Skin of body (tissue), 2 donors: ENCODE results near the gene DRD4. TPM values are rescaled to one million over a fixed set of nuclear protein-coding genes. Genes with fewer than 3 reads are reported as not detected.

Source experiments
- DNase-seq: peaks from one replicate; lab custom pipeline; 2025; lab: John Stamatoyannopoulos, UW
- total RNA-seq: library from RNA; depleted of rRNA; stranded (reverse); fragments of >200 nt; gene quantifications from one replicate; pipeline ENCODE4 v1.2.3, GENCODE V29; 2014

Gene DRD4
- not detected for total RNA-seq

GRCh38 chr11:636511-637332 lies at the start of gene DRD4:
Gene DRD4, plus strand, starts transcription at chr11:637269. Its CDS starts 36 bp downstream, at chr11:637305.
- DNase-seq: no peak

- no peak for DNase-seq
These were observed 49.5 kb upstream of the DRD4 start for GRCh38 chr11:587546-587945.

GRCh38 chr11:587978-588380 lies 49.1 kb upstream of the DRD4 start:
- no peak for DNase-seq

- no peak for DNase-seq
These were observed 47.3 kb upstream of the DRD4 start for GRCh38 chr11:589798-590197.

- DNase-seq: no peak
These were observed 46.1 kb upstream of the DRD4 start for GRCh38 chr11:590997-591396.

GRCh38 chr11:592501-592900 lies 44.6 kb upstream of the DRD4 start:
- DNase-seq: no peak

- DNase-seq: no peak
These were observed 44.2 kb upstream of the DRD4 start for GRCh38 chr11:592918-593317.

GRCh38 chr11:593347-593746 lies 43.7 kb upstream of the DRD4 start:
- no peak for DNase-seq

GRCh38 chr11:595400-595799 lies 41.7 kb upstream of the DRD4 start:
- no peak for DNase-seq

GRCh38 chr11:596374-596773 lies 40.7 kb upstream of the DRD4 start:
- no peak for DNase-seq

- DNase-seq: no peak
These were observed 39.8 kb upstream of the DRD4 start for GRCh38 chr11:597166-597725.

GRCh38 chr11:598005-598680 lies 38.9 kb upstream of the DRD4 start:
- DNase-seq: no peak

GRCh38 chr11:601573-602245 lies 35.4 kb upstream of the DRD4 start:
- no peak for DNase-seq

- DNase-seq: no peak
These were observed 33.9 kb upstream of the DRD4 start for GRCh38 chr11:603154-603553.

- no peak for DNase-seq
These were observed 31.6 kb upstream of the DRD4 start for GRCh38 chr11:605286-606129.

- DNase-seq: no peak
These were observed 30.8 kb upstream of the DRD4 start for GRCh38 chr11:606245-606644.

- DNase-seq: no peak
These were observed 29.9 kb upstream of the DRD4 start for GRCh38 chr11:607020-607780.

GRCh38 chr11:607971-608659 lies 29.0 kb upstream of the DRD4 start:
- no peak for DNase-seq

GRCh38 chr11:608791-609251 lies 28.2 kb upstream of the DRD4 start:
- no peak for DNase-seq
